IPS-NIHi7 (cell line): ENCODE results near the gene KIFC3.
"Not testable (repeated sequence)": the region's sequence is repeated elsewhere in the genome, so short reads cannot be mapped to it uniquely, and the experiment has no call there.

Experiments used
- DNase-seq: peaks from one replicate; pipeline ENCODE4 v3.0.0; 2012; ENCODE audit warnings: mixed read lengths; ENCODE audit errors: extremely low spot score

Gene KIFC3

DNA sequence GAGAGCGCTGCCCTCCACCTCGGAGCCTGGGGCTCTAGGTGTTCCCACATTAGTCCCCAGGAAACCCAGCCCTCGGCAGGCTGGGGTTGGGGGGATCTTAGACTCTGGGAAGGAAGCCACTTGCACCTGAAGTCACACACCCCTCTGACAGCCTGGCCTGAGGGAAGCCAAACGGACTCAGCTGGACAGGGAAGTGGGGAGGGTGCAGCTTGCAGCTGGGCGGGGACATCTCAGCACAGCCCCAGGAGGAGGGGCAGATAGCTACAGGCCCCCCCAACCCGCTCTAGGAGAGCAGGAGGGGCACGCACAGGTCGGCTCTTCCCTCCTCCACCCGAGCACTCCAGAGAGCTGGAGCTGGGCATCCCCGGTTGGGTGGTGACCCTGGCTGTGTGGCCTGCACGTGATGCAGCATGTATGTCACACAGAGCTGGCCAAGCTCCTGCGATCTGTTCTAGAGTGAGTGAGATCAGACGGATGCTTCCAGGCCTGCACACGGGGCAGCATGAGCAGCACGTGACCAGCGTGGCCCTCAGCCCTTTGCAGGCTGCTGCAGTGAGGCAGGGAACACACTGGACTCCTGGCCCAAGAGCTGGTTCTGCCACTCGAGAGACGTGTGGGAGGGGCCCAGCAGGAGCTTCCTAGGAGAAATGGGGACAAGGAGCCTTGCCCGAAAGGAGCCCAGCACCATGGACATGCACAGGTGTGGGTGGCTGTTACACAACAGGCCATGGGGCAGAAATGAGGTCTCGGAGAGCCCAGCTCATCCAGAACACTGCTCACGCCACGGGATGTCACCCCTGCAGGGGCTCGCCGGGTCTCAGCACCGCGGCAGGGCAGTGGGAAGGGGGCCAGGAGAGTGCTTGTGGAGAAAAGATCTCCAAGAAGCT lies 15.4 kb downstream of the KIFC3 start:
- no peak for DNase-seq

DNA sequence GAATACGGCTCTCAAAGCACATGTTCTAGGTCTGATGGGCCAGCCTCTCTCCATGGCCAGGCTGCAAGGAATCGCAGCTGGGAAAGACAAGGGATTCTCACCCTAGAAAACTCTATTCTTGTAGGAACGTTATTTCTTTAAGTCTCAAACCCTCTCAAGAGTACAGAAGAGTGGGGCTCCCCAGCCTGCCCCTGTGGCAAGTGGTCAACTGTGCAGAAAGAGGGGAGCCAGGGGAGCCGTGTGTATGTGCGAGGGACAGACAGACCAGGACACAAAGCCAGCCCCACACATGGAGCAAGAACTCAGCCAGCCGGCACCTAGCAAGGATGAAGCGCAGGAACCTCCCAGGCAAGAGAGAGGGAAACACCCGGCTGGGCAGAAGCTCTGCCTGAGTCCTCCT lies 16.4 kb downstream of the KIFC3 start:
- DNase-seq: no peak

- no peak for DNase-seq
Observed at GRCh38 chr16:57785385-57785784, 16.9 kb downstream of the KIFC3 start.

GRCh38 chr16:57784334-57784733 lies 18.0 kb downstream of the KIFC3 start:
- no peak for DNase-seq

DNA sequence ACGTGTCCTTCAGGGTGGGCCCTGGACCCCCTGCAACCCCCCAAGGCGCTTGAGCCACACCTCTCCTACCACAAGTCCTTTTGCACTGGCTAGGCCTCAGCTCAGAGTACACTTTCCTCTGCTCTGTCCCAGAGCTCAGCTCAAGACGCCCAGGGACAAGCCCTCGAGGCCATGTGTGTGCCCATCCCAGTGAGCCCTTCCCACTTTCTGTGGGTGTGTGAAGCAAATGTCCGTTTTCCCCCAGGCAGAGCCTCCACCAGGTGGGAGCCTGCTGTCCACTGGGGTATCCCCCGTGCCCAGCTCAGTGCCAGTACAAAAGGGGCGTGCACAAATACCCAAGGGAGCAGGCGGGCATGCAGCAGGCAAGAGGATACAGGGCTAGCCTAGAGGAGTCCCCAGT lies 18.4 kb downstream of the KIFC3 start:
- DNase-seq: no peak

- DNase-seq: no peak
Observed at GRCh38 chr16:57783116-57783515, 19.2 kb downstream of the KIFC3 start.

GRCh38 chr16:57782607-57783055 lies 19.7 kb downstream of the KIFC3 start:
- DNase-seq: not testable (repeated sequence)

DNA sequence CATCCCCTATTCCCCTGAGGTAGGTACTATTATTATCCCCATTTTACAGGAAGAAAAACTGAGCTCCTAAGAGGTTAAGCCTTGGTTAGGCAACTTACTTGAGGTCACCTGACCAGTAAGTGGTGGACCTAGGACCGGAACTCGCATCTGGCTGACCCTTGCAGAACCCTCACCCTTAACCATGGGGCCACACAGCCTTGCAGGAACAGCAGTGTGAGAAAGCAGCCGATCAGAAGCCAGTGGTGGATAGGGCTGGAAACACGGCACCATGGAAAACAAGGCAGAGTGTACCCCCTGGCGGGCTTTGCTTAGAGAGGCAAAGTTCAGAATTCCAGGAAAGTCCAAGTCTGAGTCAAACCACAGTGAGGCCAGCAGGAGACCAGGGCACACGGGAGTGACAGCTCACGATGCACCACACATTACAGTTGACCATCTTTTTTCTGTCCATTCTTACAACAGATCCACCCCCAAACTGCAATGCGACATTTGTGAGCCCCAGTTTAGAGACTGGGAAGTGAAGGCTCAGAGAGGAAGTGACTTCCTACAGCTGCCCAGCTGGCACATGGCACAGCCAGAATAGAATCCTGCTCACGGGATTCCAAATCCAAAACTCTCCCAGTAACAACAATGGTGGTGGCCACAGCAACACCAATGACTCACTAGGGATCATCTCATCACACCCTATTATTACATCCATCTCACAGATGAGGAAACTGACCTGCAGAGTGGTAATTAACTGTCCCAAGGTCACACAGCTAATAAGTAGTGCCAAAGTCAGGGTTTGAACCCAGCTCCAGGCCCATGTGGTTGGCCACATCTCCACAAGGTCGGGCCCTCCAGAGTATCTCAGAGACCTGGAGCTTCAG lies 20.3 kb downstream of the KIFC3 start:
- no peak for DNase-seq

DNA sequence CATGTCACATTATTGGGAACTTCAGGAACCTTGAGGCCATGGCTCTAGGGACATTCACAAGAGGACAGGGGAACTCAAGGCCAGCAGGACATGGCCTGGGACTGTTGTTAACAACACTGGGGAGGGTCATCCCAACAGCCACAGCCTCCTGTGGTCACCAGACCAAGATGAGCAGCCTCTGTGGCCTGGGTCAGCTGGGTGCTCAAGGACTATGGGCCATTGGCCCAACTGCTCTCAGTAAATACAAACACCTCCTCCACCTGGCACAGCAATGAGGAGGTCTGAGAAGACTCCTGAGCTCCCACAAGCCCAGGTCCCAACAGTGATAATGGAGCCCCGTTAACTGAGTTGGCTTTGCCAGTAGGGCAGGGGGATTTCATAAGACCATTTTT lies 20.9 kb downstream of the KIFC3 start:
- no peak for DNase-seq

DNA sequence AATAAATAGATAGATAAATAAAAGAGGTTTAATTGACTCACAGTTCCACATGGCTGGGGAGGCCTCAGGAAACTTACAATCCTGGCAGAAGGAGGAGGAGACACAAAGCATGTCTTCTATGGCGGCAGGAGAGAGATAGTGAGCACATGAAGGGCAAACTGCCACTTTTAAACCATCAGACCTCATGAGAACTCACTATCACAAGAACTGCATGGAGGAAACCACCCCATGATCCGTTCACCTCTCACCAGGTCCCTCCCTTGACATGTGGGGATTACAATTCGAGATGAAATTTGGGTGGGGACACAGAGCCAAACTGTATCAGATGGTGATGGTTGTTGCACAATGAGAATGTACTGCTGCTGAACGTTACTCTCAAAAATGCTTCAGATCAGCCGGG lies 22.5 kb downstream of the KIFC3 start:
- not testable (repeated sequence) for DNase-seq

- DNase-seq: no peak
Observed at GRCh38 chr16:57778658-57779057, 23.6 kb downstream of the KIFC3 start.

DNA sequence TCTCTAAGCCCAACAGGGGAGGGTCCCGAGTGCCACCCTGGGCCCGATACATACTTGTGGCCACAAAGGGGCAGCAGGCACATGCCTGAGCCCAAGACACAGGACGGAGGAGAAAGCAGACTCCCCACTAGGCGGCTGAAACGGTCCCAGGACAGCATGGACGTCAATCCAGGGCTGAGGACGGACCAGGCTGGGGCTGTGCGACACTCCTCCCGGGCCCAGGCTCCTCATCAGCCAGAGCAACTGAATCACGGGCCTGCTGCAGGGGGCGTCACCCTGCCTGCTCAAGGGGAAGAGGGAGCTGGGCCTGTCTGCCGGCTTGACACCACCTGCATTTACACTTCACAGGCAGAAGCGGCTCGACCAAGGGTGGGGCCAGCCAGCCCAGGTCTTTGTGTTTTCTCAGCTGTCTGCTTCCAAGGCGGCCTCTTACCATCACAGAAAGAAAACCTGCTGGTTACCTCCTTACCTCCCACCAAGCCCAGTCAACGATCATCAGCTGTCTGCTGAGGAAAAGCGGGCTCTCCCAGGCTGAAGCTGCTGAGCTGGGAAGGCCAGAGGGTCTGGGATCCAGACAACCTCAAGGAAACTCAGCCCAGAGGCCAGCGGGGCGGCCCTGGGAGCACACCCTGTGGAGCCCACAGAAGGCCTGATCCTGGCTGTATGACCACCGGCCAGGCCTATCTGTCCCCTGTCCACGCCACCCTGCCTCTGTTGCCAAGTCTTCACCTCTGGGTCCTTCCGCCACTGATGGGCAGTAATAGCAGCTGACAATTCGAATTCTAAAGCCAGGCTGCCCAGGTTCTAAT lies 26.4 kb downstream of the KIFC3 start:
- peak; percentile 91 for DNase-seq

DNA sequence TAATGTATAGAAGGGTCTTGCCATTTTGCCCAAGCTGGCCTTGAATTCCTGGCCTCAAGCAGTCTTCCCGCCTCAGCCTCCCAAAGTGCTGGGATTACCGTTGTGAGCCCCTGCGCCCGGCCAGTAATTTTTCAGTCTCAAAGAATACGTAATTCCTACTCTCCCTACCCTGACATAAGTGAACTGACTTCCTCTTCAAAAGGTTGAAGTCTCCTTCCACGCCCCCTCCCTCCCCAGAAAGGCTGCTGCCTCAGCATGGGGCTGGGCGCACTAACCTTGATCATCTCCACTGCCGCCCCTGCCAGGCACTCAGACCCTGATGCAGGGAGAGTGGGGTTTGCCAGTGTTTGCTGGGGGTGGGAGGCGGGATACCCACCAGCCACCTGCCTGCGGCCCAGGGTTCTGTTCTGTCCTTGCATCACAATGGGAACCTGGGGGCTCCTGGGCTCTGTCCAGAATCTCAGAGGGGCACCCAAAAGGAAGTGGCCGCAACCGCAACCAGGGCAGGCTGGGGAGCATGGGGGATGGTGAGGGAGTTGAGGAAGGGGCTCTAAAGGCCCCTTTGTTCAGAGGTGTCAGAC lies 27.5 kb downstream of the KIFC3 start:
- DNase-seq: no peak

DNA sequence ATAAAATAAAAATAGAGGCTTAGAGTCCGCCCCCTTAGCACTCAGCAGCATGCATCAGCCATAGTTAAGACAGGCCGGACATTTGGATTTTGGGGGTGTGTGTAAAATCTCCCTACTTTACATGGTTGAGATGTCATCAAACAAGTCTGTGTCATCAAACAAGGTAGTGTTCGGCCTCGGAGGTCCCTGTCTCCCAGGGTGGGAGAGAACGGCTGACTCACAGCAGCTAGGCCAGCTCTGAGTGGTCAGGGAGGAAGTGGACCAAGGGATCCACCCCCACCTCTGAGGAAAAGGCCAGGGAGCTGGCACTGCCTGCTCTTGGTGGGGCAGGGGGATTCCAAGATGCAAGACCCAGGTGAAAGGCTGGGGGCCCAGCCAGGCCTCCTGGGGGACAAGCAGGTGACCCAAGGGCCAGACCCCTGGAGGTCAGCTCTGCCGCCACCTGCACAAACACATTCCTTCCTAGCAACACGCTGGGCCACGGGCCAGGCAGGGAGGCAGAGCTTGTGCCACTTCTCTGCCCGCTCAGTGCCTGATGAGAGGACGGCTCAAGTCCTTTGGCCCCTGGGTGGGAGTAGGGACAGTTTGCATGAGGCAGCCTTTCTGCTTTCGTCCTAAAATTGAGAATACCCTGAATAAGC lies 28.5 kb downstream of the KIFC3 start:
- DNase-seq: no peak

DNA sequence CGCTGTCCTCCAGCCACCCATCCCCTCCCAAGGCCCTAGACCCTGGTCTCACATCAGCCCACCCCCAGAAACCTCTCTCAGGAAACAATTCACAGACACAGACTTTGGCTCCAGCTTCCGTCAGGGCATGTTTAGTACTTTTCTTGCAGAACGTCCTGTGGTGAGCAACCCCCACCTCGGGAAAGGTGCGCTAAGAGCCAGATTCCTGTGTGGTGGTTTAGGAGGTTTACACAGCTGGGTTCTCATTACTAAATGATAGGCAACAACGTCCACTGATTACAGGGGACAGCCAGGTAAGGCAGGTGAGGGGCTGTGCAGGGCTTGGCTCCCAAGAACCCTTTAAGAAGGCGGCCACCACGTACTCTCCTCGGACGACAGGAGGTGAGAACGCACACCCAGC lies 29.3 kb downstream of the KIFC3 start:
- DNase-seq: no peak

DNA sequence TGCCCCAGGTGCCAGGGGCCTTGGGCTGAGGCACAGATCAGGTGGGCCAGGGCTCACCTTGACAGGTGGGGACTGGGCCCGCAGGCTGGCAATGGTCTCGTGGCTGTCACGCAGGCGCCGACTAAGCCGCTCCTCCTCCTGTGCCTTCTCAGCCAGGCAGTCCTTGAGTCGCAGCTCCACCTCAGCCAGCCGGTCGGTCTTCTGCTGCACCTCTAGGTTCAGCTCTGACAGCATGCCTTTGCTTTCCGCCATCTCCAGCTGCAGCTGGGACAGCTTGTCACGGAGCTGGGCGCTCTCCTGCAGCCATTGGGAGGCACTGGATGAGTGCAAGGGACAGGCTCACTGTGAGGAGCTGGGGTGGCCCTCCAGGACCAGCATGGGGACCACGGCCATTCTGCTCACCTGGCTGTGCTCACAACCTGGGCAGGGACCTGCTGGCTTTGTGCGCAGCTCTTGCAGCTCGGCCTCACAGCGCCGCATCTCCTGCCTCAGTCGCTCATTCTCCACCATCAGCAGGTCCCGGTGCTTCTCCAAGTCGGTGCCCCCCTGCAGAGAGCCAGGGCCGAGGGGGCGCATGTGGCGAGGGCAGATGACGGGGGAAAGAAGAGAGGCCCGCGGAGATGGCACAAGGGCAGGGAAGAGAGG lies 31.0 kb downstream of the KIFC3 start:
- no peak for DNase-seq

- DNase-seq: no peak
Observed at GRCh38 chr16:57770361-57770760, 31.9 kb downstream of the KIFC3 start.

DNA sequence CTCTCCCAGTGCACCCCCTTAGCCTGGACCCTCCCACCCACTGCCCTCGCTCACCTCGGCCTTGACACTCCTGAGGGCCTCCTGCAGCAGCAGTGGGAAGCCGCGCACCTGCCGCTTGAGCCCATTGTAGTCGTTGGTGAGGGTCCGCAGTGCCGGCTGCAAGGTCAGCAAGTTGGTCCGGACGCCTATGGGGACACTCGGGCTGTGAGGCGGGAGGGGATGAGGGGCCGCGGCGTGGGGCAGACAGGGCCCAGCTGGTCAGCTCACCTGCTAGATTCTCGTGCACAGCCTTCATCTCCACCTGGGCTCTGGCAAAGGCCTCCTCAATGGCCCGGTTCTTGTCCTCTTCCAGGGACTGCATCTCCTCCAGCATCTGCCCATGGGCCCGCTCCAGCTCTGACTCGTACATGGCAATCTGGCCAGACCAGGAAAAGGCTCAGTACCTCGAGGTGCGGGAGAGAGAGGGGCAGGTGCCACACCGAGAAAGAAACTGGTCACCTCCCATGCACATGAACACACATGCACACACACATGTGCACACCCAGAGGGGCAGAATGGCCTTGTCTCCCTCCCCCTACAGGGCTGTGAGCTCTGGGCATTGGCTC lies 32.6 kb downstream of the KIFC3 start:
- no peak for DNase-seq

- DNase-seq: no peak
Observed at GRCh38 chr16:57766714-57767348, 35.5 kb downstream of the KIFC3 start.
